Kidney epithelial cell (primary cell): ENCODE data around the gene WNT2B. TPM values are rescaled to one million over a fixed set of nuclear protein-coding genes. Genes with fewer than 3 reads are reported as not detected.
A peak's percentile ranks its signal among the peaks of the same experiment; 100 is the strongest.

Source experiments
- DNase-seq: peaks from one replicate; pipeline ENCODE4 v3.0.0-alpha.2; 2010; ENCODE audit warnings: low read depth
- H3K27me3 ChIP-seq: 2 replicates; pipeline ENCODE4 v1.6.0; 2011; ENCODE audit warnings: low read length; ENCODE audit not compliant: control insufficient read depth, insufficient read depth
- H3K36me3 ChIP-seq: 2 replicates; pipeline ENCODE4 v1.5.1; 2011; ENCODE audit warnings: low read length; ENCODE audit not compliant: control insufficient read depth, insufficient read depth
- H3K4me3 ChIP-seq: 2 replicates; pipeline ENCODE4 v1.5.1; 2011; ENCODE audit warnings: low read depth, mild to moderate bottlenecking, control low read depth, low read length
- CTCF ChIP-seq: IDR thresholded peaks from 2 replicates; pipeline ENCODE4 v1.5.1; 2011; ENCODE audit warnings: mild to moderate bottlenecking, moderate library complexity, low read length, control low read depth, inconsistent platforms; ENCODE audit not compliant: insufficient read depth, poor library complexity, severe bottlenecking
- total RNA-seq: library from RNA; depleted of rRNA; stranded (reverse); fragments of >200 nt; gene quantifications from 2 replicates; pipeline ENCODE4 v1.2.3, GENCODE V29; 2015

Gene WNT2B
- total RNA-seq, 1 donor from 2014 or later = 1.3 TPM

GRCh38 chr1:112505878-112506277 is 2.9 kb upstream of the WNT2B start:
- Histone ChIP-seq H3K4me3 (no peak overlapping the region), H3K36me3 (no peaks in the 10 kb centered on the region), H3K27me3 (peaks cover 30% of the 10 kb centered on the region)
- DNase-seq = no peak
- TF ChIP-seq CTCF = no peak

GRCh38 chr1:112506306-112506705 is 2.5 kb upstream of the WNT2B start:
- Histone ChIP-seq H3K36me3 (no peaks in the 10 kb centered on the region), H3K4me3 (no peak overlapping the region), H3K27me3 (peaks cover 30% of the 10 kb centered on the region)
- no peak for TF ChIP-seq CTCF
- no peak for DNase-seq

- H3K4me3 ChIP-seq = no peak overlapping the region
- TF ChIP-seq CTCF = no peak
- no peaks in the 10 kb centered on the region for H3K36me3 ChIP-seq
- H3K27me3 ChIP-seq = peaks cover 30% of the 10 kb centered on the region
- no peak for DNase-seq
These were observed 2.0 kb upstream of the WNT2B start for GRCh38 chr1:112506731-112507130.

- no peak for DNase-seq
- Histone ChIP-seq H3K4me3 (no peak overlapping the region), H3K27me3 (peaks cover 30% of the 10 kb centered on the region)
These were observed 1.4 kb upstream of the WNT2B start for GRCh38 chr1:112507336-112507735.

GRCh38 chr1:112507921-112508277 is 866 bp upstream of the WNT2B start:
- DNase-seq = no peak
- Histone ChIP-seq H3K27me3 (peaks cover 30% of the 10 kb centered on the region), H3K36me3 (no peaks in the 10 kb centered on the region), H3K4me3 (peak overlapping the region; percentile 29)
- no peak for TF ChIP-seq CTCF

More at GRCh38 chr1:112507336-112507735, 1.4 kb upstream of the WNT2B start:
- H3K36me3 ChIP-seq = no peaks in the 10 kb centered on the region
- TF ChIP-seq CTCF = no peak

- peak overlapping the region; percentile 29 for H3K4me3 ChIP-seq
- TF ChIP-seq CTCF = no peak
- no peaks in the 10 kb centered on the region for H3K36me3 ChIP-seq
- no peak for DNase-seq
- peaks cover 25% of the 10 kb centered on the region for H3K27me3 ChIP-seq
These were observed 367 bp downstream of the WNT2B start for GRCh38 chr1:112509005-112509659.
